HG02885 (cell line): Measurements from ENCODE around the gene STXBP5.

Experiments used
- ATAC-seq: cut with Tn5 transposase; IDR thresholded peaks from one replicate; pipeline ENCODE4 v1.9.1; 2021; ENCODE audit warnings: mild to moderate bottlenecking; ENCODE audit not compliant: unreplicated experiment, poor library complexity

The STXBP5 gene

DNA sequence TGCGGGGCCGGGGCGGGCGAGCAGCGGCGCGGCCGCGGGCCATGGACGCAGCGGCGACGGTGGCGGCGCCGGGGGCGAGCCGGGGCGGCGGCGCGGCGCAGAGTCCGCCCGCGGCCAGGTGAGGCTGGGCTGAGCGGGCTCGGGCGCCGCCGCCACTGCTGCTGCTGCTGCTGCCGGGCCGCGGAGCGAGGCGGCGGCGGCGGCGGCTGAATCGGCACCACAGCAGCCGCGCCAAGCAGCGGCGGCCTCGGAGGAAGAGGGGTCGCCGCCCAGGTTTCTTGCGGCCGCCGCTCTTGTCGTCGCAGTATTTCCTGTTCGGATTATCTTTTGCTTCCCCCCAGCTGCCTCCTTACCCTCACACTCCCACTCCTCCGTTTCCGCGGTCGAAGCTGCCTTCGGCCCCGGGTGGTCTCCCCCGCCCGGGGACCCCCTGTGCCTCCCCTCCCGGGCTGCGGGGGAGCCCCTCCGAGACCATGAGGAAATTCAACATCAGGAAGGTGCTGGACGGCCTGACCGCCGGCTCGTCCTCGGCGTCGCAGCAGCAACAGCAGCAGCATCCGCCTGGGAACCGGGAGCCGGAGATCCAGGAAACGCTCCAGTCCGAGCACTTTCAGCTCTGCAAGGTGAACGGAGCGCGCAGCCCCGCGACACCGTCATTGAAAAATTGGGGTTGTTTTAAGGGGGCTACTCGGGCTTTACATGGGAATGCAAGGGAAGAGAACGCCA is at the start of gene STXBP5:
Gene STXBP5 (plus strand): TSS at position 358 of the 726 bp plus-strand sequence. CDS start 116 bp downstream, at position 474.
- ATAC-seq: peak; percentile 34

DNA sequence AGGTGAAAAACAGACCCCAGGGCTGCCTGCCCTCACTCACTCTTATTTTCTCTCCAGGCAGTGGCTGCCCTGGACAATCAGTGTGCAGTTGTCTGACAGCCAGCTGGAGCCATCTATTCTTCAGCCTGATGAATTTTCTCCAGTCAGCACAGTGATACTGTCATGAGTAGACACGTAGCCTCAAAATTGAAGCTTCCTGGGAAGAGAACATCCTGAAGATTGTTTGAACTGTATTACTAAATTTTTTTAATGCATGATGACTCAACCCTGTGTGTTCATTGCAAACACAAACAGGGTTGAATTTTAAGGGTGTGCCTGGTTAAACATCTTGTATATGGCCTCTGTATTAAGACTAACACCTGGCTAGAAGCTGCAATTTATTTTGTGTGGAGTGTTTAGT is 49.8 kb upstream of the STXBP5 start:
- no peak for ATAC-seq

DNA sequence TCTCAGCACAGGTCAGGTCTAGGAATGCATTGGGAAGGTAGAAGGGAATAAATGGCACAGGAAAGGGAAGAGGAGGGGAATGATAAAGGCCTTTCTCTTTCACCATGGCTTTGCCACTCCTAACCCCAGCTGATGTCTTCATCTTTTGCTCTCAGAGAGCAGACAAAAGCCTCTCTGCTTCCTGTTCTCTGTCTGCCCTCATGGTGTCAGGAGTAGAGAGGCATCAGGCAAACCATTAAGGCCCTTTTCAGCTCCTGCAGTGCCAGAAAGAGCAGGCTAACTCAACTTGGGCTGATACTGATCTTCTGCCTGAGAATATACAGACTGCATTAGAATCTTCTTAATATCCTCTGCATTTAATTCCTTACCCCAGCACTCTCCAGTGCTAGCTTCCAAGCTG is 48.0 kb upstream of the STXBP5 start:
- no peak for ATAC-seq

DNA sequence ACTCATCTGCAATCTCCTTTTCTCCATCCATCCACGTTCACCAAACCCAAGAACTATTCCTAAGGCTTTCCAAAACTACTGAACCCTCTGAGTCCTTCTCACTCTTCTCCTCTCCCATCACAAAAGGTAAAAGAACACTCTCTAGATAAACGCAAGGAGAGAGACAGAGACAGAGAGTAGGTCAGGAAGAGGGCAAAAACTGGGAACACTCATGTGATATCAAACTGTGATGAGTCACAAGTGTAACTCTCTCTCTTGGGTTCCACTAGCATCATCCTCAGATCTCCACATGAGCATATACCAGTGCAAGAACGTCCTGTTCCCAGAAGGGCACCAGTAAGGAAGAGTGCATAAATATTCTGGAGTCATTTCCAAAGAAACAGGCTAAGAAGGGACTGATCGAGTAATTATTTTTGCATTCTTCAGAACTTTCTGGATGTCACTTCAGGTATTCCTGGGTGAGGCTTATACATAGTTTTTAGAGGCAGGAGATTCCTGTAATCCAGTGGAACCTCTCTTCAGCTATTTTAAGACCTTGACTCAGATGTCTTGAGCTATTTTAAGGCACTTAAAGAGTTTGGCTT is 47.3 kb upstream of the STXBP5 start:
- ATAC-seq: no peak

DNA sequence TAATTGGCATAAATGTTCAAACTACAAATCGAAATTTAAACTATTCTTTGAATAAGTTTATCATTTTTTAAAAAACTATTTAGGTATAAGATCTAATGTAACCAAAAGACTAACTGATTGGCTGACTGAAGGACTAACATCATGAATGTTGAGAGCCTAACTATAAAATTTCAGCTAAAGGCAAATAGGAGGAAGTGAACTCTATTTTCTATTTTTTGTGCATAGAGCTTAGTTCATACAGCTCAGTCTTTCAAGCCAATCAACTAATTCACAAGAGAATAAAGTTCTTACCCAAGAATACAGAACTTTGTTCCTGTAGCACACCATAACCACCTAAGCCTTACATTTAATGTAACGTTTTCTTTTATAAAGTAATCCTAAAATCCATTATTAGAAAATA is 46.3 kb upstream of the STXBP5 start:
- no peak for ATAC-seq

DNA sequence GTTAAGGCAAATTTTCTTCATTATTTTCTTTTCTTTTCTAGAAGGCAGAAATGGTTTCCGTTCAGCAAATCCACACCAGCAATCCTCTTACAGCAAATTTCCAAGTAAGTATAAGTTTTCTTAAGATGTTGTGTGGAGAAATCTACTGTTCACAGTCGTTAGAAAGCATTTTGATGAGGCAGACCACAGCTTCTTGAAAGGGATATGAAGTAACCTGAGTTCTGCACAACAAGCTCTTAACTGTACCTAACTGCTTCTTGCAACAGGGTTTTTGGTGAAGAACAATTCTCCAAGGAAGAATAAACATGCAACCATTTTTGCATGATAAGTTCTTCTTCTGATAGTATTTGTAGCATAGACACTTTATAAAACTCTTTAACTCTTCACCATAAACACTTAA is 45.3 kb upstream of the STXBP5 start:
- ATAC-seq: no peak

DNA sequence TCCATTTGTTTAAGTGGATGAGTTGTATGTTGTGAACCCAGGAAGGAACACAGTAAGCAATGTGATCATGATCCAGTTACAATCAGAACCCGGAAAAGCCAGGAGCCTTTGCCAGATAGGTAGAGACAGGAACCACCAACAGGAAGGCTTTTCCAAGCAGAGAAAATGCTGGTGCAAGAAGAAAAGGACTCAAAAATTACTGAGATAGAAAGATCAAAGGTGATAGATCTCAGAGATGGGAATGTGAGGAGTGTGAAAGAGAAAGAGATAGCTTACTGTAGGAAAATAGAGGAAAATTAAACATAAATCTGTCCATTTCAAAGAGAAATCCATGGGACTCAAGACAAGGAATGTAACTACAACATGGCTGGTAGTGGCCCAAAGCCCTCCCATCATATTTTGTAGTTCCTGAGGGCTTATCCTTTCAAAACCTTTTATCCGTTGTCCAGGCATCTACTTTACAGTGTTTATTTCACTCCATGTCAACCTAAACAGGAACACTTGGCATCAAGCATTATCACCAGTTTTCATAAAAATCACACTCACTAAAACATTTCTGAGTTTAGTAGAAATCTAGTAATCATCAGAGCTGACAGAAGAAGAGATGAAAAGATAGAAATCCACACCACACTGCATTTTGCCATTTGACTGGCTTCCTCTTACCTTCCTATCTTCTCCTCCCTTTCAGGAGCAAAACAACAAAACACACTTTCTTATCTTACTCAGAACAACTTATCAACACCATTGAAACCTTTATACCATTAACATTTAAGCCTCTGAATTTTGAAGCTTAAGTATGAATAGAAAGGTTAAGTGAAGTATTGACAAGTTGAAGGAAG is 44.5 kb upstream of the STXBP5 start:
- no peak for ATAC-seq

DNA sequence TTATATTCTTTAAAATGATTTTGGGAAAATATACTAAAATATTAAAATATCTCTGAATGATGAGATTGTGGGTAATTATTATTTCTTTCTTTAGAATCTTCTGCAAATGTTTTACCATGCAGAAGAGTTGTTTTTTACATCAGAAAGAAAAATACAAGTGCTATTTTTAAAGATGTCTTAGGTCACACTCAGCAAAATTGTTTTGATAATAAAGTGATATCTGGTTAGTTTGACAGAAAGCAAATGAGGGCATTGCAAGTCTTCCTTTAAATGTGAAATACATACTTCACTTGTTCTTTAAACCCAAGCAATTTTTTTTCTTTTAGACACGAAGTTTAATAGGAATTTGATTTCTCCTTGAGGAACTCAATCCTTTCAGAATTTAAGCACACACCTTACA is 43.6 kb upstream of the STXBP5 start:
- no peak for ATAC-seq

DNA sequence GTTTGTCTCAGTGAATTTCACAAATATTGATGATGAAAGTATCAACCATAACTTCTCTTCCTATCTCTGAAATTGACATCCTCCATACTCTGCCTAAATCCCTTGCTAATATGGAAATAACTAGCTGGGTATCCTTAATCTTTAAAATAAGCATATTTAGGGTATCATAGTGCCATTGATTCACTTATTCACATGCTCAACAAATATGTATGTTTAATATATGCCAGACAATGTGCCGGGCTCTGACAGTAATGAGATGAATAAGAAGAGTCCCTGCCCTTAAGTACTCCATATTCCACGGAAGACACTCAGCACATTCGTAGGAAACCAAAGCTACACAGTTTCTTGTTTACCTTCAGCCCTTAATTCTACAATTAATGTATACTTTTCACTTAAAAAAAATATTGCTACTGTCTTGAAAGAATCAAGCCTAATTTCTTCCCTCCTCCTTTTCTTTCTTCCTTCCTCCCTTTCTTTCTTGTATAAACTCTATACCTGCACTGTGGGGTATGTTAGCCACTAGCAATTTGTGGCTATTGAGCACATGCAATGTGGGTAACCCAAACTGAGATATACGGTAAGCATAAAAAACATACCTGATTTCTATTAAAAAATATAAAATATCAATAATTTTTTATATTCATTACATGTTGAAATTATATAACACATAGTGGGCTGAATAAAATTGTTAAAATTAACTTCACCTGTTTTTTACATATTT is 42.8 kb upstream of the STXBP5 start:
- ATAC-seq: no peak

DNA sequence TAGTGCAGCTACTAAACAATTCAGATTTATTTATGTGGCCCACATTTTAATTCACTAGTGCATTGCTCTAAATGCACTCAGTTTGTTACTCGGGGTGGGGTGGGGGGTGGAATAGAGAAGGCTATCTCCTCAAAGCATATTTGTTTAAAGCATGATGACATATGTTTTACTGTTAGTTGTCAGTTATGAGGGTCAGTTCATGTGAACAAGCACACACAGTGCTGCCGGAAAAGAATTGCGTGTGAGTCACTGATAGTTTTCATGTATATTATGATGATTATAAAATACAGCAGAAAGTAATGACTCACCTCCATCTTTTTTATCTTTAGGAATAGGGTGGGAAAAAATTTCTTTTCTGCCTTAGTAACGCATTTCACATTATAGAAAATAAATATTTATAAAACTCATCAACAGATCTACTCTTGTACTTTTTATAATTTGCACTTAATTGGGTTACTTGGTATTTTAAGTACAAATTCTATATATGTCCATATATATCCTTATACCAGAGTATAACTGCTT is 42.2 kb upstream of the STXBP5 start:
- ATAC-seq: no peak

DNA sequence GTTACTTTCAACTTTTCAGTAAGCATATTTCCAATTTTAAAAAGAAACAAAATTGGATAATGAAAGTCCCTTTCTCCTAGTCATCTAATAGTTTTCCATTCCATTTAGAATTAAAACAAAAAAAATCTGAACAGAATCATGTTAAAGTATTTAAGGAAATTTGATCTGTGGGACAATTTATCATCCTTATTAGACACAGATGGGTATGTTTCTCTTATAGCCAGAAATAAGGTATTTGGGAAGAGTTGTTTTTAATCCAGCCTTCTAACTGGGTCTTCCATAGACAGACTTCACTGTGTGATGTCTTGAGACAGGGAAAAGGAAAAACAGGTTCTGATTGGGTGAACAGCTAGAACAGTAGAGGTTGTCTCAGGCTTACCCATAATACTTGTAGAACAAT is 39.5 kb upstream of the STXBP5 start:
- ATAC-seq: no peak

DNA sequence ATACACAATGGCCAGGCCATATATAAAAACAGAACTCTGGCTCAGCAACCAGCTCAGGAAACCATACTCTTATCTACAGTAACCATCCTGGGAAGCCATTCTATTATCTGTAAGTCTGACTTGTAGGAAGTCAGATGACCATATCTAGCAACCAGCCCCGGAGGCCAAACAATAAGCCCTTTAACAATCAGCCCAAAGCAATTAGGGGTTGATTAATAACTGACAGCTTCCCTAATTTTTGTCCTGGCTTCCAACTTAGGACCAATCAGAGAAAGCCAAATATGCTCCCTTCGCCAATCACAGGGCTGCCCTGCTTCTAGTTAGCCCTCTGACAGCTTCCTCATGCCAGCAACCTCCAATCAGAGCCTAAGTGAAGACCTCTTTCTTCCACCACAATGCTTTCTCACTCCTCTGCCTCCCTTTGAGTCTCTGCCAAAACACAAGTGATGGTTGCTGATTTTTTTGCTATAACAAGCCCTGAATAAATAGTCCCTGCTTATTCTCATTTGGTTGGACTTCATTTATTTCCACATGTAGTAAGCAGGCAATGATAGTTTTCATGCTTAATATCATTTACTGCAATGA is 37.8 kb upstream of the STXBP5 start:
- no peak for ATAC-seq

DNA sequence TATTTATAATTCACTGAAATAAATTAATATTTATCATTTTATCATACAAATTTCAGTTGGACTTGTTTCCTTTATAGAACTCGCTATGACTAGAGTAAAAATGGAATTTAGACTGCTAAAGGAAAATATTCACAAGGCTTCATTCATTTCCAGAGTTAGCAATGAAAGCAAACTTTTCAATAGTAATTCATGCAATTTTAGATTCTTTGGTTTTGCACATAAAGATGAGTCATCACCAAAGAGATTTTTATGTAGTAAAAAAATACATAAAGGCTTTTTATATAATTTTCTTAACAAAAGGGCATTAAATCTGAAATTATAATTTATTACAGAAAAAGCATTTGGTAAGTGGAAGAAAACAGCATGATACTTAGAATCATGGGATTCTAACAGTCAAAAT is 37.2 kb upstream of the STXBP5 start:
- no peak for ATAC-seq

DNA sequence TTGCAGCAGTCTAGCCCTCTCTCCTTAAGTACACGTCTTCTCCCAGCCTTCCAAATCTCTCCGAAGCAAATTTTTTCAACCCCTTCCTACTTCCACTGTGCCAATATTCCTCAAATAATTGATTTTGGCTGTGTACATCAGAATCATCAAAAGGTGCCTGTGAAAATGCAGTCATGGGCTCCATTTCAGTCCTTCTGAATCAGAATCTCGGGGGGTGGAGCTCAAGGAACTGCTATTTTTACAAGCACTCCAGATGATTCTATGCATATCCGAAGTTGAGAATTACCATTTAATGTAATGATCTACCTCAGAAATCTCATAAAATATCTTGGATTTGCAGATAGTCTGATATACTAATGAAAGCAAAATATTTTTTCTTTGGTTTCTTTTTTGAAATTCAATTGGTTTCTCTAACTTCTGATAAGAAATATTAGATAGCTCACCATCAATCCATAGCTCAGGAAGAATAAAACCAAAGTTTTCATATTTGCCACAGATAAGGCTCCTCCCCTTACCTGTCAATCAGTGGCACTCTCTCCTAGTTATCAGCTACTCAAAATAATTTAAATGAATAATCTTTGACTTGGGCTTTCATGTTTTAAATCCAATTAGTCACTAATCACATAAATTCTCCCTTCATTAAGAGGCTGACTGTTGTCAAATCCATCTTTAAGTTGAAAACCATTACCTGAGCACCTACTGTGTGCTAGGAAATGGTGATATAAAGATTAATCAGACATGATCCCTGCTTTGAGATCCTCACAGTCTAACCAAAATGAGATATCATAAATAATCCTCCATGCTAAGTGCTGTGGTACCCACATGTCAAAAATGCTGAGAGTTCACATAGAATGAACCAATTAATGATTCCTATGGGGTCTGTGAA is 36.4 kb upstream of the STXBP5 start:
- ATAC-seq: no peak

DNA sequence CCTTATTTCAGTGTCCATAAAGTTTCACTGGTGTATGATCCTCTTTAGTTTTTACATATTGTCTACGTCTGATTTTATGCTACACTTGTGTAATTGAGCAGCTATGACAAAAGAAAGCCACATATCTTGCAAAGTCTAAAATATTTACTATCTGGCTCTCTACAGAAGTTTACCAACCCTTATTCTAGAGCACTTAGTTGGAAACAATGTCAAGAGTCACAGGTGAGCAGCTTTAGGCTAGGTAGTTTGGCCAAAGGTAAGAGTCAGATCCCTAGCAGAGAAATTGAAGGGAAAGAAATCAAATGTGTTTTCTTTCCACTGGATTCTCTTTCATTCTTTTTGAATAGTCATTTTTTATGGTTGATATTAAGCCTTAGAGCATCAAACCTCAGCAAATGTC is 34.7 kb upstream of the STXBP5 start:
- no peak for ATAC-seq

DNA sequence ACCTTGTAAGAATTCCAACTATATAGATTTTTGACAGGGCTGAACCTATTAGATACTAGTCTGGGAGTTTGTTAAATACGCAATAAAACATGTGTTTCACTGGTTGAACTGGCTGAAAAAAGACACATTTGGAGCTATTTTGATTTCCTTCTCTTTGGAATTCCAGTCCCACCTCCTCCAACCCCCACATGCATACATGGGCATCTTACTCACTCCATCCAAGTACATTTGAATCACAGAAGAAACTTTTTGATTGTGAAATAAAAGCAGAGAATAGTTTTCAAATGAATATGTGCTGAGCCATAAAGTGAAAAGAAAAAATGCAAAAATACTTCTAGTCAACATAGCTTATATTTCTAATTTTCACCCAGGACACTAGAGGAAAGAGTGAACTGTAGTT is 33.9 kb upstream of the STXBP5 start:
- no peak for ATAC-seq

DNA sequence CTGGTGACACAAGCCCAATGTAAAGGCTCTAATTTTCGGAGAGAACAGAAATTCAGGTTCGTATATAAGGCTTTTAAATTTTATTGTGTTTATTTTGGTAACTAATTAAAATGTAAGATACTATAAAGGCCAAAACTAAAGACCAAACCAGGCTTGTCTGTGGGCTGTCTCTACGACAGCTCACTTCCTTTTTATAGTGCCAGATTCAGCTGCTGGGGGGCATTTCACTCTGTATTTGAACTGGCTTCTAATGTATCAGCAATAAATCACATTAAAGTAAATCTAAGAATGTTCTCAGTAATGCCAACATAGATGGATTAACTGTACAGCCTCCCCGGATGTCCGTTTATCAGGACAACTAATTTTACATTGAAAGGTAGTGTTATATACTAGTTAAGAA is 31.1 kb upstream of the STXBP5 start:
- no peak for ATAC-seq

DNA sequence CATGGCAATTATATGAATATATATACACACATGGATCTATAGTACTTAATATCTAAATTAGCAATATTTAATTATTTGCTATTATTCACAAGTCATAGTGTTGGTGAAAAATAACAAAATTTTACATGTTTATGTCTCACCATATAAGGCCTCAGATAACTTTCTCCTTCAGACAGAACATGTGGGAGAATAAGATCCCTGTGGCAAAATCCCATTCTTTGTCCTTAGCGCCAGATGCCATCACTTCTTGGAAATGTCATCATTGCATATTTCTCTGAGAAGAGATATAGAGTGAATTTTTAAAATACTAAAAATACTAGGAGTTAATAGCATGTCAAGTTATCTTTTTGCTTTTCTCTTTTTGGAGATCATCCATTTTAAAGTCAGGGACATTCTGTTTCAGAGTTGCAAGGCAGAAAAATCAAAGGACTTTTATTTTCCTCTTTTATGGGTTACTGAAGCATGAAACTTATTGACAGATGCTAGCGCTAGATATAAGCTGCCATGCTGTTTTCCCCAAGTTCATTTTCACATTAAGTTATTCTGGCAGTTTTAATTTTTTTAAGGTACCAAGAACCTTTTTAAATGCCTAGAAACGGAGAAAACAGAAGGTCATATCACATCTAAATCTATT is 30.4 kb upstream of the STXBP5 start:
- ATAC-seq: no peak

DNA sequence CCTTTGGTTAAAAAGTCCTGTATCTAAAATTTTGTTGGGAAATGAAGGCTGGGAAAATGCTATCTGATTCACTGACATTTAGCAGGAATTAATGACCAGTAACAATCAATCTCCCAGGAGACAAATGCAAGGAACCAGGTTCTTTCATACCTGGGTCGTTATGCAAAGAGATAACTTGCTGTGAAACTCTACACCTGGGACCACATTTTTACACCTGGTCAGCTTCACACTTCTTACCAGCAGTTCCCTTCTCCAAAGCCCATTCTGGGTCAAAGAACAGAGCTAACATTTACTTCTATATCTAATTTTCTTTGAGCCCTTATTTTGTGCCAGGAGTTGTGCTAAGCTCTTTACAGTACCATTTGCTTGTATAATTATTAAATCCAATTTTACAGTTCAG is 27.4 kb upstream of the STXBP5 start:
- no peak for ATAC-seq
